ENCODE measurements around the gene SYT13.

SYT13 gene

GRCh38 chr11:45233804-45234170 is 52.4 kb downstream of the SYT13 start:
- no peak overlapping the region for H3K4me2 ChIP-seq (ENCODE audit: insufficient read depth, low read length)
- no peak overlapping the region for H3K27ac ChIP-seq (ENCODE audit: low read length)
- H3K9me3 ChIP-seq (ENCODE audit: insufficient read depth, low read length, severe bottlenecking) = no peaks in the 10 kb centered on the region
- no peaks in the 10 kb centered on the region for H3K79me2 ChIP-seq (ENCODE audit: insufficient read depth, low read length)
- H3K4me1 ChIP-seq (ENCODE audit: insufficient read depth, low read length) = no peaks in the 10 kb centered on the region
- ATAC-seq (ENCODE audit: insufficient read depth, low read depth) = no peak
- no peak overlapping the region for H2AFZ ChIP-seq (ENCODE audit: low read depth, low read length)
- H3K4me3 ChIP-seq (ENCODE audit: low read depth in 1 of 2, low read length in 2 of 2) = no peak overlapping the region
- peaks cover 3% of the 10 kb centered on the region for H3K27me3 ChIP-seq (ENCODE audit: insufficient read depth, low read length, poor library complexity)
- no peak overlapping the region for H3K9ac ChIP-seq (ENCODE audit: low read depth, low read length)
- TF ChIP-seq, protein P1, sequence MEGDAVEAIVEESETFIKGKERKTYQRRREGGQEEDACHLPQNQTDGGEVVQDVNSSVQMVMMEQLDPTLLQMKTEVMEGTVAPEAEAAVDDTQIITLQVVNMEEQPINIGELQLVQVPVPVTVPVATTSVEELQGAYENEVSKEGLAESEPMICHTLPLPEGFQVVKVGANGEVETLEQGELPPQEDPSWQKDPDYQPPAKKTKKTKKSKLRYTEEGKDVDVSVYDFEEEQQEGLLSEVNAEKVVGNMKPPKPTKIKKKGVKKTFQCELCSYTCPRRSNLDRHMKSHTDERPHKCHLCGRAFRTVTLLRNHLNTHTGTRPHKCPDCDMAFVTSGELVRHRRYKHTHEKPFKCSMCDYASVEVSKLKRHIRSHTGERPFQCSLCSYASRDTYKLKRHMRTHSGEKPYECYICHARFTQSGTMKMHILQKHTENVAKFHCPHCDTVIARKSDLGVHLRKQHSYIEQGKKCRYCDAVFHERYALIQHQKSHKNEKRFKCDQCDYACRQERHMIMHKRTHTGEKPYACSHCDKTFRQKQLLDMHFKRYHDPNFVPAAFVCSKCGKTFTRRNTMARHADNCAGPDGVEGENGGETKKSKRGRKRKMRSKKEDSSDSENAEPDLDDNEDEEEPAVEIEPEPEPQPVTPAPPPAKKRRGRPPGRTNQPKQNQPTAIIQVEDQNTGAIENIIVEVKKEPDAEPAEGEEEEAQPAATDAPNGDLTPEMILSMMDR (IDR thresholded peaks at IDR 0.05; ENCODE audit: borderline replicate concordance, extremely low read depth, low read length, poor library complexity, severe bottlenecking) = no peak
- no peak for TF ChIP-seq EZH2 (IDR thresholded peaks at IDR 0.05; ENCODE audit: borderline replicate concordance, low read depth, low read length, severe bottlenecking)
- no peaks in the 10 kb centered on the region for H3K36me3 ChIP-seq (ENCODE audit: insufficient read depth, low read length)
- DNase-seq = no peak
- no peaks in the 10 kb centered on the region for H4K20me1 ChIP-seq (ENCODE audit: insufficient read depth, low read length)

DNA sequence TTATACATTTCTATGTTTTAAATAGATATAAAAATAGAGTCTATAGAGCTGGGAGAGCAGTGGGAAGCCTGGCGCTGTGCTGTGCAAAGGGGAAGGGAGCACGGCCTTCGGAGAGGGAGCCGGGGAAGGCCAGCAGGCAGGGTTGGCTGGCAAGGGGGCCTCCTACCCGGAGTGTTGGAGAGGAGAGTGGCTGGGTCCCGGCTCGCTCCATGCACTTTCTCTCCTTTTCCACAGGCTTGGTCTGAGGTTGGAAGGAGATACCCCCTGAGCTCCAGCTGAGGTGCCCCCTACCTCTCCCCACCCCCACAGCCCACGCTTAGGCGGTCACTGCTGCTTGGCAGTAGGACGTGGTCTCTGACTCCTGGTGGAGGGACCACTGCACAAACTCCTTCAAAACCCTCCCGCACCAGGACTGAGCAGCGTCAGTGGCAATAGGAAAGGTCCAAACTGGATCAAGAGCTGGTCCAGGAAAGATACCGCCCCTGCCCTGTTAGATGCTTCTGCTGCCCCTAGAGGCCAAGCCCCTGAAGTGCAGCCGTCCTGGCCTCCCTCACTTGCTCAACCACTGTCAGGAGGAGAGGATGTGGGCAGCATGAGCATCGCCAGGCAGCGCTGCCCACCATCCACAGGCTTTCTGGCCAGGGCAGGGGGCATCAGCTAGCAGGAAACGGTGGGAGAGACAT is 52.9 kb downstream of the SYT13 start:
- H3K4me3 ChIP-seq (ENCODE audit: low read depth in 1 of 2, low read length in 2 of 2) = no peak overlapping the region
- ATAC-seq (ENCODE audit: insufficient read depth, low read depth) (peak; percentile 93), DNase-seq (peak; percentile 73)
- no peak overlapping the region for H2AFZ ChIP-seq (ENCODE audit: low read depth, low read length)
- H3K4me1 ChIP-seq (ENCODE audit: insufficient read depth, low read length) = no peaks in the 10 kb centered on the region
- no peaks in the 10 kb centered on the region for H4K20me1 ChIP-seq (ENCODE audit: insufficient read depth, low read length)
- H3K9me3 ChIP-seq (ENCODE audit: insufficient read depth, low read length, severe bottlenecking) = no peaks in the 10 kb centered on the region
- TF ChIP-seq, protein P1 (IDR thresholded peaks at IDR 0.05; ENCODE audit: borderline replicate concordance, extremely low read depth, low read length, poor library complexity, severe bottlenecking) = peak; percentile 92
- no peak for TF ChIP-seq EZH2 (IDR thresholded peaks at IDR 0.05; ENCODE audit: borderline replicate concordance, low read depth, low read length, severe bottlenecking)
- H3K9ac ChIP-seq (ENCODE audit: low read depth, low read length) = no peak overlapping the region
- no peaks in the 10 kb centered on the region for H3K79me2 ChIP-seq (ENCODE audit: insufficient read depth, low read length)
- no peaks in the 10 kb centered on the region for H3K36me3 ChIP-seq (ENCODE audit: insufficient read depth, low read length)
- no peak overlapping the region for H3K4me2 ChIP-seq (ENCODE audit: insufficient read depth, low read length)
- no peak overlapping the region for H3K27ac ChIP-seq (ENCODE audit: low read length)
- H3K27me3 ChIP-seq (ENCODE audit: insufficient read depth, low read length, poor library complexity) = peaks cover 3% of the 10 kb centered on the region

DNA sequence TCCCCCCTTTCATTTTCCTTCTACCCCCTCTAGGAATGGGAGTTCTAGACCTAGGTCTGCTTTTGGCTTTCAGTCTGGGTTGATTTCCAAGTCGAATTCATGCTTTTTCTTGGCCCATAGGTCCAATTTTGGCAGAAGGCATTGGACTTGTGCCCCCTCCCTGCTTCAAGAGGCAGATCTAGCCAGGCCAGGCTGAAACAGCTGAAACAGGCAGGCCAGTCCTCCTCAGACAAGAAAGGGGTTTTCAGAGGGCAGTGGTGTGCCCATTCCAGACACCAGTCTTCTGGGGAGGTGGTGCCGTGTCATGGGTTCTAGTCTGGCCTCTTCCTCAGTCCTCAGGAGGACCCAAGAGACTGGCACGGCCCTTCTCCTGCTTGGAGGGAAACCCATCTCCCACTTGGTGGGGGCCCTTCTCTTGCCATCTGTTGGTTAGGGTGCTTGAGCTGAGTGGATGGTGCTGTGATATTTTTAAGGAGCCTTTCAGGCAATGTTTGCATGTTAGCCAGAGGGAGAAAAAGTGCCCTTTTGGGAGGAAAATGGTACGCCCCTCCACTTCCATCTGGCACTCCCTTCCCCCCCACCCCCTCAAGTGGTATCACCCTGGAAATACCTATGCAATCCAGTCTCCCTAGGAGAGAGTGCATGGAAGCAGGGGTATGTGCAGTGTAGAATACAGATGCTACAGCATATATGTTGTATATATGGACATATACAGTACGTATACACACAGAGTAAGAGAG is 53.6 kb downstream of the SYT13 start:
- Histone ChIP-seq H3K4me3 (ENCODE audit: low read depth in 1 of 2, low read length in 2 of 2) (no peak overlapping the region), H3K79me2 (ENCODE audit: insufficient read depth, low read length) (no peaks in the 10 kb centered on the region), H3K4me1 (ENCODE audit: insufficient read depth, low read length) (no peaks in the 10 kb centered on the region), H3K9ac (ENCODE audit: low read depth, low read length) (no peak overlapping the region), H3K36me3 (ENCODE audit: insufficient read depth, low read length) (no peaks in the 10 kb centered on the region), H3K4me2 (ENCODE audit: insufficient read depth, low read length) (no peak overlapping the region), H3K9me3 (ENCODE audit: insufficient read depth, low read length, severe bottlenecking) (no peaks in the 10 kb centered on the region), H3K27me3 (ENCODE audit: insufficient read depth, low read length, poor library complexity) (peaks cover 3% of the 10 kb centered on the region), H2AFZ (ENCODE audit: low read depth, low read length) (no peak overlapping the region), H3K27ac (ENCODE audit: low read length) (no peak overlapping the region), H4K20me1 (ENCODE audit: insufficient read depth, low read length) (no peaks in the 10 kb centered on the region)
- ATAC-seq (ENCODE audit: insufficient read depth, low read depth) = no peak
- TF ChIP-seq, protein P1 (IDR thresholded peaks at IDR 0.05; ENCODE audit: borderline replicate concordance, extremely low read depth, low read length, poor library complexity, severe bottlenecking) = no peak
- no peak for TF ChIP-seq EZH2 (IDR thresholded peaks at IDR 0.05; ENCODE audit: borderline replicate concordance, low read depth, low read length, severe bottlenecking)
- no peak for DNase-seq

Measured in DND-41 (cell line).